PC-3 (cell line): ENCODE results near the gene HNRNPM.

Source experiments
- CTCF ChIP-seq: fragments of 300-600 bp; sonication (generic); conservative IDR thresholded peaks from 2 replicates; pipeline ENCODE4 v1.5.1; 2017; ENCODE audit warnings: antibody characterized with exemption, low read depth, mild to moderate bottlenecking, low read length
- EZH2 ChIP-seq: fragments of 300-600 bp; sonication (generic); IDR thresholded peaks from one replicate; pipeline ENCODE4 v1.6.1; 2017; ENCODE audit warnings: antibody characterized with exemption, mild to moderate bottlenecking, low read length; ENCODE audit not compliant: unreplicated experiment
- EZH2phosphoT487 ChIP-seq: fragments of 300-600 bp; sonication (generic); IDR thresholded peaks from 2 replicates; pipeline ENCODE4 v1.6.1; 2018; ENCODE audit warnings: mild to moderate bottlenecking, antibody characterized with exemption, low read length, borderline replicate concordance

- TF ChIP-seq CTCF (no peak), EZH2phosphoT487 (no peak), EZH2 (no peak)
These were observed 12.4 kb downstream of the HNRNPM start for GRCh38 chr19:8457209-8457608.
